SIG-M5 treated with dmso at 0.1 percent for 504 hours (cell line): ENCODE data around the gene SLC7A4.

Experiments
- DNase-seq: peaks from one replicate; lab custom pipeline; 2025; ENCODE audit not compliant: unreplicated experiment; lab: John Stamatoyannopoulos, UW

SLC7A4 gene

GRCh38 chr22:20989323-20990138 lies 42.8 kb downstream of the SLC7A4 start:
- DNase-seq: no peak

GRCh38 chr22:20988573-20989322 lies 43.6 kb downstream of the SLC7A4 start:
- DNase-seq: no peak

GRCh38 chr22:20987375-20987774 lies 45.0 kb downstream of the SLC7A4 start:
- no peak for DNase-seq

- DNase-seq: no peak
These were observed 46.0 kb downstream of the SLC7A4 start for GRCh38 chr22:20986365-20986764.

GRCh38 chr22:20985720-20986119 lies 46.6 kb downstream of the SLC7A4 start:
- DNase-seq: no peak

- DNase-seq: no peak
These were observed 49.1 kb downstream of the SLC7A4 start for GRCh38 chr22:20983081-20983771.

GRCh38 chr22:20982563-20982882 lies 49.8 kb downstream of the SLC7A4 start:
- no peak for DNase-seq

GRCh38 chr22:20981787-20982562 lies 50.4 kb downstream of the SLC7A4 start, which contains the start of gene LZTR1:
LZTR1 (plus strand) TSS chr22:20982297; CDS start chr22:20982372, 75 bp downstream.
- peak; percentile 76 for DNase-seq

GRCh38 chr22:20980938-20981722 lies 51.2 kb downstream of the SLC7A4 start:
- DNase-seq: no peak

- DNase-seq: no peak
These were observed 51.8 kb downstream of the SLC7A4 start for GRCh38 chr22:20980523-20980922.

- no peak for DNase-seq
These were observed 52.4 kb downstream of the SLC7A4 start for GRCh38 chr22:20979940-20980453.

GRCh38 chr22:20979243-20979809 lies 53.0 kb downstream of the SLC7A4 start:
- DNase-seq: no peak
